ENCODE data around the gene MYO7A. TPM values are rescaled to one million over a fixed set of nuclear protein-coding genes. Genes with fewer than 3 reads are reported as not detected.

Gene MYO7A
- polyA plus RNA-seq, 1 experiment: not detected

- no peak for DNase-seq (ENCODE audit: low read depth, low spot score)
- Histone ChIP-seq H3K4me3 (ENCODE audit: low read depth, low read length) (no peak overlapping the region), H3K27me3 (ENCODE audit: control insufficient read depth, insufficient read depth, low read length) (no peaks in the 10 kb centered on the region), H3K9me3 (ENCODE audit: control insufficient read depth, insufficient read depth, low read length) (no peaks in the 10 kb centered on the region; the same call in 1 of the 2 replicates), H3K27ac (ENCODE audit: low read depth, low read length) (no peak overlapping the region)
- no peak for TF ChIP-seq CTCF (IDR thresholded peaks at IDR 0.05; ENCODE audit: low read depth, low read length)
- CTCF ChIA-PET: no interaction called here
- POLR2A ChIA-PET: no interaction called here
These were observed 9.1 kb upstream of the MYO7A start for GRCh38 chr11:77118971-77119370.

GRCh38 chr11:77119531-77119936, 8.5 kb upstream of the MYO7A start:
- CTCF ChIA-PET: no interaction called here
- no peaks in the 10 kb centered on the region; the same call in 1 of the 2 replicates for H3K9me3 ChIP-seq (ENCODE audit: control insufficient read depth, insufficient read depth, low read length)
- H3K27ac ChIP-seq (ENCODE audit: low read depth, low read length): no peak overlapping the region
- DNase-seq (ENCODE audit: low read depth, low spot score): no peak
- no peak for TF ChIP-seq CTCF (IDR thresholded peaks at IDR 0.05; ENCODE audit: low read depth, low read length)
- no peaks in the 10 kb centered on the region for H3K27me3 ChIP-seq (ENCODE audit: control insufficient read depth, insufficient read depth, low read length)
- POLR2A ChIA-PET: no interaction called here
- H3K4me3 ChIP-seq (ENCODE audit: low read depth, low read length): no peak overlapping the region

GRCh38 chr11:77120571-77120970, 7.5 kb upstream of the MYO7A start:
- POLR2A ChIA-PET: no interaction called here
- CTCF ChIA-PET: no interaction called here
- no peak for DNase-seq (ENCODE audit: low read depth, low spot score)
- Histone ChIP-seq H3K27me3 (ENCODE audit: control insufficient read depth, insufficient read depth, low read length) (no peaks in the 10 kb centered on the region), H3K9me3 (ENCODE audit: control insufficient read depth, insufficient read depth, low read length) (no peaks in the 10 kb centered on the region; the same call in 1 of the 2 replicates), H3K27ac (ENCODE audit: low read depth, low read length) (no peak overlapping the region), H3K4me3 (ENCODE audit: low read depth, low read length) (no peak overlapping the region)
- TF ChIP-seq CTCF (IDR thresholded peaks at IDR 0.05; ENCODE audit: low read depth, low read length): no peak

- Histone ChIP-seq H3K9me3 (ENCODE audit: control insufficient read depth, insufficient read depth, low read length) (no peaks in the 10 kb centered on the region; the same call in 1 of the 2 replicates), H3K27me3 (ENCODE audit: control insufficient read depth, insufficient read depth, low read length) (no peaks in the 10 kb centered on the region), H3K4me3 (ENCODE audit: low read depth, low read length) (no peak overlapping the region), H3K27ac (ENCODE audit: low read depth, low read length) (no peak overlapping the region)
- ChIA-PET CTCF (no interaction called here), POLR2A (no interaction called here)
- TF ChIP-seq CTCF (IDR thresholded peaks at IDR 0.05; ENCODE audit: low read depth, low read length): no peak
- no peak for DNase-seq (ENCODE audit: low read depth, low spot score)
These were observed 6.9 kb upstream of the MYO7A start for GRCh38 chr11:77121096-77121640.

GRCh38 chr11:77121876-77122575, 6.0 kb upstream of the MYO7A start:
- Histone ChIP-seq H3K4me3 (ENCODE audit: low read depth, low read length) (no peak overlapping the region), H3K27me3 (ENCODE audit: control insufficient read depth, insufficient read depth, low read length) (no peaks in the 10 kb centered on the region), H3K27ac (ENCODE audit: low read depth, low read length) (no peak overlapping the region), H3K9me3 (ENCODE audit: control insufficient read depth, insufficient read depth, low read length) (no peaks in the 10 kb centered on the region; the same call in 1 of the 2 replicates)
- TF ChIP-seq CTCF (IDR thresholded peaks at IDR 0.05; ENCODE audit: low read depth, low read length): no peak
- DNase-seq (ENCODE audit: low read depth, low spot score): no peak
- ChIA-PET POLR2A (no interaction called here), CTCF (interaction anchor here (1.8 kb wide), 1 partner anchor 426 kb away, joined by 5 read pairs; no protein-coding TSS in a partner anchor)

Data from AG04450 (cell line).